ENCODE measurements around the gene MINK1.

MINK1 gene

GRCh38 chr17:4872786-4873185, 39.6 kb downstream of the MINK1 start:
- no peak for DNase-seq (ENCODE audit: low read depth)

- no peak for DNase-seq (ENCODE audit: low read depth)
Measured at GRCh38 chr17:4877089-4877488, 43.9 kb downstream of the MINK1 start.

- DNase-seq (ENCODE audit: low read depth): no peak
Measured at GRCh38 chr17:4879601-4880000, 46.5 kb downstream of the MINK1 start.

- DNase-seq (ENCODE audit: low read depth): no peak
Measured at GRCh38 chr17:4880857-4881256, 47.7 kb downstream of the MINK1 start.

- no peak for DNase-seq (ENCODE audit: low read depth)
Measured at GRCh38 chr17:4881761-4882555, 48.8 kb downstream of the MINK1 start.

- DNase-seq (ENCODE audit: low read depth): no peak
Measured at GRCh38 chr17:4884489-4884888, 51.3 kb downstream of the MINK1 start.

- DNase-seq (ENCODE audit: low read depth): no peak
Measured at GRCh38 chr17:4886830-4887229, 53.7 kb downstream of the MINK1 start.

- no peak for DNase-seq (ENCODE audit: low read depth)
Measured at GRCh38 chr17:4887581-4887980, 54.4 kb downstream of the MINK1 start.

- DNase-seq (ENCODE audit: low read depth): no peak
Measured at GRCh38 chr17:4891411-4892410, 58.6 kb downstream of the MINK1 start.

GRCh38 chr17:4892499-4893221, 59.5 kb downstream of the MINK1 start:
- no peak for DNase-seq (ENCODE audit: low read depth)

- no peak for DNase-seq (ENCODE audit: low read depth)
Measured at GRCh38 chr17:4893272-4893671, 60.1 kb downstream of the MINK1 start.

GRCh38 chr17:4893721-4894560, 60.8 kb downstream of the MINK1 start:
- no peak for DNase-seq (ENCODE audit: low read depth)

- DNase-seq (ENCODE audit: low read depth): no peak
Measured at GRCh38 chr17:4895121-4895520, 62.0 kb downstream of the MINK1 start.

GRCh38 chr17:4895657-4896331, 62.7 kb downstream of the MINK1 start:
- DNase-seq (ENCODE audit: low read depth): no peak

- DNase-seq (ENCODE audit: low read depth): no peak
Measured at GRCh38 chr17:4896332-4897197, 63.4 kb downstream of the MINK1 start.

GRCh38 chr17:4897198-4897687, 64.1 kb downstream of the MINK1 start:
- no peak for DNase-seq (ENCODE audit: low read depth)

- DNase-seq (ENCODE audit: low read depth): no peak
Measured at GRCh38 chr17:4897785-4898184, 64.6 kb downstream of the MINK1 start.

GRCh38 chr17:4898351-4898750, 65.2 kb downstream of the MINK1 start:
- DNase-seq (ENCODE audit: low read depth): no peak

- no peak for DNase-seq (ENCODE audit: low read depth)
Measured at GRCh38 chr17:4898927-4899326, 65.8 kb downstream of the MINK1 start.

Data from fibroblast of gingiva (primary cell).